NT2/D1 (cell line): ENCODE measurements around the gene SLC45A1.

Source experiments
- YY1 ChIP-seq: IDR thresholded peaks from 2 replicates; pipeline ENCODE4 v1.6.1; 2011; ENCODE audit not compliant: insufficient read length, insufficient read depth
- ZNF274 ChIP-seq: IDR thresholded peaks from 2 replicates; pipeline ENCODE4 v1.6.1; 2011; ENCODE audit warnings: mild to moderate bottlenecking, low read depth, low read length

- TF ChIP-seq YY1 (no peak), ZNF274 (no peak)
Measured at GRCh38 chr1:8364528-8365442, 46.9 kb downstream of the SLC45A1 start.
